ENCODE results near the gene SERINC4. TPM values are rescaled to one million over a fixed set of nuclear protein-coding genes. Genes with fewer than 3 reads are reported as not detected.

SERINC4 gene
- total and polyA plus RNA-seq, 2 of the 4 experiments (the other 2 are of a cell fraction), result under 0.01 to 0.09 TPM

DNA sequence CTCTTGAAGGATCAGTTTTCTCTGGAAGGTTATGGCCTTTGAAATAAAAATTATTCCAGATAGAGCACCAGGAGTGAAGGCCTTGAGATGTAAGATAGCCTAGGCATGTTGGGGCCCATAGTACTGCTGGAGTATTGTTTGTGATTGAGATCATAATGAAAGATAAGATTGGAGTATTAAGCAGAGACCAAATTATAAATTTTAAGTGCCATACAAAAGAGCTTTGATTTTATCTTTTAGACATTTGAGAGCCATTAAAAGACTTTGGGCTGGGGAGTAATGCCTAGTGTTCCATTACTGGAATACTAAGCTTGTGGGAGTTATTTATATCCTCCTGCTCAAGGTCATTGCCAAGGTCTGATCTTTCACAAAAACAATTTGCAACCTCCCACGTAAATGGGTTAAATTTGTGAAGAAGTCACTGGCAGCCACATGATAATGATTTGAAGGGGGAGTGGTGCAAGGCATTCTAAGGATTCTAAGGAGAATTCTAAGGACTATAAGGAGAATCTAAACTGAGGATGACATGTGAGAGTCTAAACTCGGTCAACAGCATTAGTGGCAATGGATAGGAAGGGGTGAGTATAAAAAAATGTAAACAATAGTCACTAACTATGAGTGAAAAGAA lies 36.1 kb downstream of the SERINC4 start:
- H2AK5ac ChIP-seq (ENCODE audit: low read depth, low read length), result no peak overlapping the region
- no peaks in the 10 kb centered on the region for H3K9me1 ChIP-seq (ENCODE audit: insufficient read depth, low read length)
- in situ Hi-C loops (cut with MboI; ENCODE audit: low sequenced_read_pairs), result no loop called here
- peaks cover 27% of the 10 kb centered on the region for H4K20me1 ChIP-seq (ENCODE audit: insufficient read depth, low read length)
- peaks cover 45% of the 10 kb centered on the region for H3K36me3 ChIP-seq (ENCODE audit: control insufficient read depth, insufficient read depth, low read length)
- DNase-seq (peak; percentile 33), ATAC-seq (ENCODE audit: low read depth) (no peak)
- dilution Hi-C loops (cut with HindIII; ENCODE audit: low sequenced_read_pairs, unreplicated experiment), result no loop called here
- no peak overlapping the region for H3K4me2 ChIP-seq (ENCODE audit: low read depth, low read length)
- no CpG with 5 or more reads among the region's 2 CpGs for WGBS, 2 experiments (ENCODE audit: extremely low coverage in 2 of 2, insufficient read length in 1 of 2)
- no peak overlapping the region for H2AFZ ChIP-seq (replicated peaks; ENCODE audit: low read length, poor library complexity)
- no peak overlapping the region for H4K8ac ChIP-seq (ENCODE audit: low read depth in 2 of 2, low read length in 2 of 2)
- no peak overlapping the region for H2AK9ac ChIP-seq (replicated peaks; ENCODE audit: low read depth, low read length, poor library complexity)
- H2BK15ac ChIP-seq (ENCODE audit: low read depth, low read length), result no peak overlapping the region
- no peak overlapping the region for H3K4ac ChIP-seq (ENCODE audit: low read depth, low read length)
- CTCF ChIA-PET, result no interaction called here
- no peak overlapping the region for H3K23ac ChIP-seq (ENCODE audit: low read depth, low read length)
- peak overlapping the region; percentile 0 for H2BK5ac ChIP-seq (ENCODE audit: low read depth, low read length, poor library complexity, severe bottlenecking)
- H3K4me1 ChIP-seq (ENCODE audit: control insufficient read depth, insufficient read depth, low read length), result peaks cover 12% of the 10 kb centered on the region
- no peaks in the 10 kb centered on the region for H3K9me3 ChIP-seq (ENCODE audit: control insufficient read depth, insufficient read depth, low read length)
- H3K27ac ChIP-seq (ENCODE audit: insufficient read depth, low read length), result no peak overlapping the region
- H3K18ac ChIP-seq (ENCODE audit: low read depth, low read length), result no peak overlapping the region
- no peak overlapping the region for H2BK20ac ChIP-seq (ENCODE audit: low read depth, low read length)
- H2BK120ac ChIP-seq (ENCODE audit: low read depth, low read length), result no peak overlapping the region
- no TSS peak for BruUV-seq (replicated peaks)
- no peak overlapping the region for H3K9ac ChIP-seq (ENCODE audit: low read depth, low read length)
- H3K56ac ChIP-seq (ENCODE audit: extremely low read depth, insufficient read depth, low read length), result no peak overlapping the region
- POLR2A ChIA-PET (ENCODE audit: unreplicated experiment), result no interaction called here
- H4K5ac ChIP-seq (ENCODE audit: low read depth, low read length), result no peak overlapping the region
- intact Hi-C loops (cut with micrococcal nuclease), result loop anchor here (10.0 kb wide), 1 partner anchor 319 kb away; no protein-coding TSS in a partner anchor
- no peak overlapping the region for H3K4me3 ChIP-seq (ENCODE audit: insufficient read depth, low read depth, low read length)
- H3K79me1 ChIP-seq (ENCODE audit: low read depth in 1 of 2, low read length in 2 of 2), result peaks cover 15 to 36% of the 10 kb centered on the region in 2 experiments
- no peak overlapping the region for H3K14ac ChIP-seq (replicated peaks; ENCODE audit: low read depth, low read length)
- TF ChIP-seq RCOR1 (IDR thresholded peaks at IDR 0.05; ENCODE audit: insufficient replicate concordance, low read length) (no peak), MAZ (IDR thresholded peaks at IDR 0.05; ENCODE audit: borderline replicate concordance, low read depth, low read length) (no peak), CHD1 (IDR thresholded peaks at IDR 0.05; ENCODE audit: low read depth, low read length) (no peak), SMC3 (IDR thresholded peaks at IDR 0.05; ENCODE audit: low read depth, low read length) (no peak), MXI1 (IDR thresholded peaks at IDR 0.05; ENCODE audit: borderline replicate concordance, low read depth, low read length) (no peak), FOS (IDR thresholded peaks at IDR 0.05; ENCODE audit: low read depth, low read length) (no peak), NFE2L2 (IDR thresholded peaks at IDR 0.05; ENCODE audit: low read depth, low read length) (no peak), CEBPB (IDR thresholded peaks at IDR 0.05; ENCODE audit: low read depth, low read length) (no peak), POLR2A (IDR thresholded peaks at IDR 0.05; ENCODE audit: low read depth, low read length) (no peak)
- TF ChIP-seq, protein P1, sequence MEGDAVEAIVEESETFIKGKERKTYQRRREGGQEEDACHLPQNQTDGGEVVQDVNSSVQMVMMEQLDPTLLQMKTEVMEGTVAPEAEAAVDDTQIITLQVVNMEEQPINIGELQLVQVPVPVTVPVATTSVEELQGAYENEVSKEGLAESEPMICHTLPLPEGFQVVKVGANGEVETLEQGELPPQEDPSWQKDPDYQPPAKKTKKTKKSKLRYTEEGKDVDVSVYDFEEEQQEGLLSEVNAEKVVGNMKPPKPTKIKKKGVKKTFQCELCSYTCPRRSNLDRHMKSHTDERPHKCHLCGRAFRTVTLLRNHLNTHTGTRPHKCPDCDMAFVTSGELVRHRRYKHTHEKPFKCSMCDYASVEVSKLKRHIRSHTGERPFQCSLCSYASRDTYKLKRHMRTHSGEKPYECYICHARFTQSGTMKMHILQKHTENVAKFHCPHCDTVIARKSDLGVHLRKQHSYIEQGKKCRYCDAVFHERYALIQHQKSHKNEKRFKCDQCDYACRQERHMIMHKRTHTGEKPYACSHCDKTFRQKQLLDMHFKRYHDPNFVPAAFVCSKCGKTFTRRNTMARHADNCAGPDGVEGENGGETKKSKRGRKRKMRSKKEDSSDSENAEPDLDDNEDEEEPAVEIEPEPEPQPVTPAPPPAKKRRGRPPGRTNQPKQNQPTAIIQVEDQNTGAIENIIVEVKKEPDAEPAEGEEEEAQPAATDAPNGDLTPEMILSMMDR (conservative IDR thresholded peaks at IDR 0.05; ENCODE audit: low read depth, low read length), result no peak
- TF ChIP-seq, protein P2, sequence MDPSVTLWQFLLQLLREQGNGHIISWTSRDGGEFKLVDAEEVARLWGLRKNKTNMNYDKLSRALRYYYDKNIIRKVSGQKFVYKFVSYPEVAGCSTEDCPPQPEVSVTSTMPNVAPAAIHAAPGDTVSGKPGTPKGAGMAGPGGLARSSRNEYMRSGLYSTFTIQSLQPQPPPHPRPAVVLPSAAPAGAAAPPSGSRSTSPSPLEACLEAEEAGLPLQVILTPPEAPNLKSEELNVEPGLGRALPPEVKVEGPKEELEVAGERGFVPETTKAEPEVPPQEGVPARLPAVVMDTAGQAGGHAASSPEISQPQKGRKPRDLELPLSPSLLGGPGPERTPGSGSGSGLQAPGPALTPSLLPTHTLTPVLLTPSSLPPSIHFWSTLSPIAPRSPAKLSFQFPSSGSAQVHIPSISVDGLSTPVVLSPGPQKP (IDR thresholded peaks at IDR 0.05; ENCODE audit: borderline replicate concordance, low read depth, low read length), result no peak
- H4K91ac ChIP-seq (ENCODE audit: insufficient read depth, low read depth, low read length), result no peak overlapping the region
- no peaks in the 10 kb centered on the region for H3K27me3 ChIP-seq (ENCODE audit: control insufficient read depth, insufficient read depth, low read length)

Data from IMR-90 (cell line).